ENCODE results near the gene RAB17. TPM values are rescaled to one million over a fixed set of nuclear protein-coding genes. Genes with fewer than 3 reads are reported as not detected.

The RAB17 gene
- total and polyA plus RNA-seq, 12 donors = 0.37 to 18.7 (median 5.0) TPM

GRCh38 chr2:237577458-237577857 lies 13.1 kb downstream of the RAB17 start:
- Histone ChIP-seq H3K9me3 (replicated peaks in 1 of 3) (no peaks in the 10 kb centered on the region), H3K4me3 (no peak overlapping the region), H3K27me3 (no peaks in the 10 kb centered on the region), H3K4me1 (replicated peaks in 1 of 2) (peaks cover 4 to 9% of the 10 kb centered on the region in 2 donors), H3K36me3 (replicated peaks in 1 of 2) (no peaks in the 10 kb centered on the region), H3K27ac (no peak overlapping the region)
- intact Hi-C loops (cut with DNase I) = loop anchor here (5.0 to 10.0 kb wide), 2 partner anchors 165 to 463 kb away; no protein-coding TSS in a partner anchor
- WGBS, 4 donors = 86 to 89% (median 88%) methylated on average over 6 to 10 of the region's 10 CpGs
- DNase-seq = no peak
- TF ChIP-seq POLR2A (IDR thresholded peaks at IDR 0.05) (no peak), CTCF (IDR thresholded peaks at IDR 0.05) (no peak)

- Histone ChIP-seq H3K4me1 (replicated peaks in 1 of 2) (peaks cover 6 to 7% of the 10 kb centered on the region in 2 donors), H3K4me3 (no peak overlapping the region), H3K9me3 (replicated peaks in 1 of 3) (no peaks in the 10 kb centered on the region), H3K27ac (no peak overlapping the region), H3K36me3 (replicated peaks in 1 of 2) (no peaks in the 10 kb centered on the region), H3K27me3 (no peaks in the 10 kb centered on the region)
- 80 to 92% (median 89%) methylated on average over 8 to 9 of the region's 9 CpGs for WGBS, 4 donors
- DNase-seq = no peak
- TF ChIP-seq CTCF (IDR thresholded peaks at IDR 0.05) (no peak), POLR2A (IDR thresholded peaks at IDR 0.05) (no peak)
- intact Hi-C loops (cut with DNase I) = loop anchor here (5.0 to 10.0 kb wide), 2 partner anchors 165 to 462 kb away; no protein-coding TSS in a partner anchor
These were observed 13.6 kb downstream of the RAB17 start for GRCh38 chr2:237576974-237577373.

DNA sequence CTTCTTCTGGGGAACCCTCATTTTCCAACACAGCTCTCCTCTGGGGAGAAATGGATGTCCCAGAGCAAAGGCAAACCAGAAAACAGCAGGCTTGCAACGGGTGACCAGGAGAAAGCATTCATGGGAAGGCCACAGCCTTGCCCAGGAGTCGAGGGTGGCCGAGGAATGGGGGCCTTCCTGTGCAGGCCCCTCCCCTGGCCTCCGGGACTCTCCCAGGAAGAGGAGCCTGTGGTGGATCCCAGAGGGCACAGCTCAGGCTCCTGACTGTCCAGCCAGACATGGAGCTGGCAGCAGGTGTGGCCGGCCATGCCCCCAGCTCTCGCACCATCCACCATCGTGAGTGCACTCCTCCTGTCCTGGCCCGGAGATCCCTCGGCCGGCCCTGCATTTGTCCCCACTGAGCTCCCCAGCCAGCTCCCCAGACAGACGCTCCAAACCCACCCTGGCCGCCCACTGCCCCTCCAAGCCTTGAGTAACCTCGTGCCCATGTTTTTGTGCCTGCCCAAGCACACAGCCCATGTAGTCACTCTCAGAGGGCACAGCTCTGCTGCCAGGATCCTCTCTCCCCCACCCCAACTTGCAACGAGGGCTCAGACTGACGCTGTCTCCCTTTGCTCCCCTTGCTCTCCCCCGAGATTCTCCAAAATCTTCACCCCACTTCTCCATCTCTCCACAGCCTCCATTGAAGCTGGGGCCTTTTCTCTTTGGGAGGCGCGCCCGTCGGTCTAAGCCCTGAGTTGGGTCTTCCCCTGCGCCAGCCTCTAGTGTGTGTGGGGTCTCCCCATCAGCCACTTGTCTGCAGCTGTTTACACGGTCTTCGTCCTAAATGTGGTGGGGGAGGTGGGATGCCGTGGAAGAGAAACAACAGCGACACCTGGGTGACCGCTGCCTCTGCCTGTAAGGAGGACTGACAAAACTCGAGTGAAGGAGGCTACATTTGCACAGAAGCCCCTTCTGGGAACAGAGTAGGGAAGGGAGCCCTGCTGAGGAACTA lies 14.4 kb downstream of the RAB17 start:
- TF ChIP-seq CTCF (IDR thresholded peaks at IDR 0.05) = no peak
- no peak for TF ChIP-seq POLR2A (IDR thresholded peaks at IDR 0.05)
- Histone ChIP-seq H3K27me3 (no peaks in the 10 kb centered on the region), H3K36me3 (replicated peaks in 1 of 2) (no peaks in the 10 kb centered on the region), H3K4me1 (replicated peaks in 1 of 2) (peaks cover 4 to 5% of the 10 kb centered on the region in 2 donors), H3K4me3 (no peak overlapping the region), H3K27ac (no peak overlapping the region), H3K9me3 (replicated peaks in 1 of 3) (no peaks in the 10 kb centered on the region)
- DNase-seq = no peak
- 85 to 89% (median 87%) methylated on average over 24 to 27 of the region's 27 CpGs for WGBS, 4 donors
- intact Hi-C loops (cut with DNase I) = loop anchor here (5.0 to 10.0 kb wide), 2 partner anchors 166 to 461 kb away; no protein-coding TSS in a partner anchor

All from adrenal gland (tissue), 12 donors.